ENCODE results near the gene SNTG2. TPM values are rescaled to one million over a fixed set of nuclear protein-coding genes. Genes with fewer than 3 reads are reported as not detected.

Gene SNTG2
- total RNA-seq, 4 donors from 2014 or later = 4.2 to 14.2 (median 9.2) TPM

- H3K4me3 ChIP-seq (replicated peaks in 1 of 3) = no peak overlapping the region
- no peaks in the 10 kb centered on the region for H3K4me1 ChIP-seq
- DNase-seq = no peak
- no peak overlapping the region for H3K27ac ChIP-seq
- WGBS, 2 donors = 86 to 91% methylated on average over 12 of the region's 12 CpGs
- no peak for TF ChIP-seq POLR2A (IDR thresholded peaks at IDR 0.05)
- TF ChIP-seq CTCF (IDR thresholded peaks at IDR 0.05) = no peak
- H3K27me3 ChIP-seq = no peaks in the 10 kb centered on the region
- no peaks in the 10 kb centered on the region for H3K36me3 ChIP-seq
- intact Hi-C loops (cut with DNase I) = no loop called here
- H3K9me3 ChIP-seq = no peaks in the 10 kb centered on the region
Measured at GRCh38 chr2:1266351-1266750, 315.7 kb downstream of the SNTG2 start.

GRCh38 chr2:1268034-1268433, 317.4 kb downstream of the SNTG2 start:
- intact Hi-C loops (cut with DNase I) = no loop called here
- H3K27ac ChIP-seq = no peak overlapping the region
- H3K4me3 ChIP-seq (replicated peaks in 1 of 3) = no peak overlapping the region
- H3K27me3 ChIP-seq = no peaks in the 10 kb centered on the region
- no peaks in the 10 kb centered on the region for H3K9me3 ChIP-seq
- H3K36me3 ChIP-seq = no peaks in the 10 kb centered on the region
- 79 to 86% methylated on average over 7 of the region's 7 CpGs for WGBS, 2 donors
- TF ChIP-seq CTCF (IDR thresholded peaks at IDR 0.05) (no peak), POLR2A (IDR thresholded peaks at IDR 0.05) (no peak)
- no peak for DNase-seq
- H3K4me1 ChIP-seq = no peaks in the 10 kb centered on the region

GRCh38 chr2:1269812-1270211, 319.2 kb downstream of the SNTG2 start:
- no peaks in the 10 kb centered on the region for H3K27me3 ChIP-seq
- DNase-seq = no peak
- WGBS, 2 donors = 64 to 79% methylated on average over 8 of the region's 8 CpGs
- no peaks in the 10 kb centered on the region for H3K36me3 ChIP-seq
- no peak for TF ChIP-seq POLR2A (IDR thresholded peaks at IDR 0.05)
- TF ChIP-seq CTCF (IDR thresholded peaks at IDR 0.05) = no peak
- H3K9me3 ChIP-seq = no peaks in the 10 kb centered on the region
- intact Hi-C loops (cut with DNase I) = no loop called here
- H3K4me1 ChIP-seq = no peaks in the 10 kb centered on the region
- no peak overlapping the region for H3K27ac ChIP-seq
- H3K4me3 ChIP-seq (replicated peaks in 1 of 3) = no peak overlapping the region

GRCh38 chr2:1272835-1273234, 322.2 kb downstream of the SNTG2 start:
- H3K4me1 ChIP-seq = no peaks in the 10 kb centered on the region
- H3K27ac ChIP-seq = no peak overlapping the region
- DNase-seq = no peak
- no peak overlapping the region for H3K4me3 ChIP-seq (replicated peaks in 1 of 3)
- H3K36me3 ChIP-seq = no peaks in the 10 kb centered on the region
- no peaks in the 10 kb centered on the region for H3K9me3 ChIP-seq
- intact Hi-C loops (cut with DNase I) = no loop called here
- no peak for TF ChIP-seq CTCF (IDR thresholded peaks at IDR 0.05)
- no peak for TF ChIP-seq POLR2A (IDR thresholded peaks at IDR 0.05)
- no peaks in the 10 kb centered on the region for H3K27me3 ChIP-seq
- WGBS, 2 donors = 92 to 93% methylated on average over 18 of the region's 18 CpGs

GRCh38 chr2:1277634-1278033, 327.0 kb downstream of the SNTG2 start:
- intact Hi-C loops (cut with DNase I) = no loop called here
- no peak for TF ChIP-seq CTCF (IDR thresholded peaks at IDR 0.05)
- TF ChIP-seq POLR2A (IDR thresholded peaks at IDR 0.05) = no peak
- Histone ChIP-seq H3K36me3 (no peaks in the 10 kb centered on the region), H3K9me3 (no peaks in the 10 kb centered on the region), H3K4me1 (no peaks in the 10 kb centered on the region), H3K27ac (no peak overlapping the region), H3K4me3 (replicated peaks in 1 of 3) (no peak overlapping the region), H3K27me3 (no peaks in the 10 kb centered on the region)
- WGBS, 2 donors = 90 to 91% methylated on average over 6 of the region's 6 CpGs
- DNase-seq = no peak
